NT2/D1 (cell line): Measurements from ENCODE around the gene C1RL.

ENCODE experiments used
- YY1 ChIP-seq: IDR thresholded peaks from 2 replicates; pipeline ENCODE4 v1.6.1; 2011; ENCODE audit not compliant: insufficient read length, insufficient read depth
- ZNF274 ChIP-seq: IDR thresholded peaks from 2 replicates; pipeline ENCODE4 v1.6.1; 2011; ENCODE audit warnings: mild to moderate bottlenecking, low read depth, low read length

- TF ChIP-seq ZNF274 (no peak), YY1 (no peak)
Observed at GRCh38 chr12:7120166-7120565, 11.2 kb upstream of the C1RL start.
